GM21367 (cell line): ENCODE results near the gene CYP2A6.
"Not testable (repeated sequence)": the region's sequence is repeated elsewhere in the genome, so short reads cannot be mapped to it uniquely, and the experiment has no call there.

Source experiments
- ATAC-seq: cut with Tn5 transposase; IDR thresholded peaks from one replicate; pipeline ENCODE4 v1.9.1; 2021; ENCODE audit not compliant: unreplicated experiment

The CYP2A6 gene

GRCh38 chr19:40852467-40853152 is 2.4 kb upstream of the CYP2A6 start:
- not testable (repeated sequence) for ATAC-seq

GRCh38 chr19:40846722-40847121 is 3.5 kb downstream of the CYP2A6 start:
- ATAC-seq: not testable (repeated sequence)

- not testable (repeated sequence) for ATAC-seq
Measured at GRCh38 chr19:40843653-40844052, 6.6 kb downstream of the CYP2A6 start.

- ATAC-seq: not testable (repeated sequence)
Measured at GRCh38 chr19:40842997-40843652, 7.1 kb downstream of the CYP2A6 start.

GRCh38 chr19:40842012-40842411 is 8.2 kb downstream of the CYP2A6 start:
- ATAC-seq: not testable (repeated sequence)

- ATAC-seq: not testable (repeated sequence)
Measured at GRCh38 chr19:40838477-40838876, 11.8 kb downstream of the CYP2A6 start.

GRCh38 chr19:40836754-40837429 is 13.4 kb downstream of the CYP2A6 start:
- no peak for ATAC-seq

- ATAC-seq: not testable (repeated sequence)
Measured at GRCh38 chr19:40833728-40834533, 16.3 kb downstream of the CYP2A6 start.

- not testable (repeated sequence) for ATAC-seq
Measured at GRCh38 chr19:40832431-40832790, 17.8 kb downstream of the CYP2A6 start.

- ATAC-seq: no peak
Measured at GRCh38 chr19:40831502-40832430, 18.5 kb downstream of the CYP2A6 start.

GRCh38 chr19:40830741-40831140 is 19.5 kb downstream of the CYP2A6 start:
- not testable (repeated sequence) for ATAC-seq

- ATAC-seq: no peak
Measured at GRCh38 chr19:40829205-40829604, 21.0 kb downstream of the CYP2A6 start.

- no peak for ATAC-seq
Measured at GRCh38 chr19:40827386-40828247, 22.6 kb downstream of the CYP2A6 start.

GRCh38 chr19:40826699-40827385 is 23.4 kb downstream of the CYP2A6 start:
- ATAC-seq: not testable (repeated sequence)

- ATAC-seq: not testable (repeated sequence)
Measured at GRCh38 chr19:40826312-40826698, 23.9 kb downstream of the CYP2A6 start.

- ATAC-seq: not testable (repeated sequence)
Measured at GRCh38 chr19:40825460-40826095, 24.7 kb downstream of the CYP2A6 start.

GRCh38 chr19:40824916-40825315 is 25.3 kb downstream of the CYP2A6 start:
- not testable (repeated sequence) for ATAC-seq
